Lower lobe of right lung (tissue), 2 donors: ENCODE data around the gene ATP6V1G2. TPM values are rescaled to one million over a fixed set of nuclear protein-coding genes. Genes with fewer than 3 reads are reported as not detected.

Source experiments
- ATAC-seq, 2 donors: fragments of 200-7000 bp; cut with Tn5 transposase; one replicate each; pipeline ENCODE4 v1.9.1; 2020 to 2022; ENCODE audit warnings: mild to moderate bottlenecking in 2 of 2, moderate library complexity in 2 of 2
- DNase-seq: peaks from one replicate; pipeline ENCODE4 v3.0.0-alpha.2; 2020
- H3K27ac ChIP-seq: fragments of 200-600 bp; one replicate; pipeline ENCODE4 v1.8.0; 2022
- H3K27me3 ChIP-seq: fragments of 200-600 bp; one replicate; pipeline ENCODE4 v1.8.0; 2022; ENCODE audit warnings: low read depth
- H3K36me3 ChIP-seq: fragments of 200-600 bp; one replicate; pipeline ENCODE4 v1.8.0; 2022; ENCODE audit warnings: mild to moderate bottlenecking
- H3K4me1 ChIP-seq: fragments of 200-600 bp; one replicate; pipeline ENCODE4 v1.8.0; 2022
- H3K4me3 ChIP-seq: fragments of 200-600 bp; one replicate; pipeline ENCODE4 v1.8.0; 2022; ENCODE audit warnings: mild to moderate bottlenecking
- H3K9me3 ChIP-seq: fragments of 200-600 bp; one replicate; pipeline ENCODE4 v1.8.0; 2022
- intact Hi-C: fragments of 100-400 bp; cut with DNase I; formaldehyde crosslinking; loops from one replicate; pipeline ENCODE4 v1.11.0; 2022
- total RNA-seq: library from RNA; stranded (reverse); fragmentation: NEBNext Ultra II Directional; extraction: Animal tissue kit (Norgen Biotek cat#: 25700); gene quantifications from one replicate; pipeline ENCODE4 v1.2.1, GENCODE V29; 2021
- TF ChIP-seq, protein P1 (sequence below): fragments of 200-600 bp; IDR thresholded peaks from one replicate; pipeline ENCODE4 v1.8.0; 2022; ENCODE audit warnings: antibody characterized with exemption, mild to moderate bottlenecking
- donor health status: DM: no; HTN: yes; CAD: no; lungs with severe emphysema.

The ATP6V1G2 gene
- total RNA-seq, 1 donor from 2014 or later = 1.6 TPM

DNA sequence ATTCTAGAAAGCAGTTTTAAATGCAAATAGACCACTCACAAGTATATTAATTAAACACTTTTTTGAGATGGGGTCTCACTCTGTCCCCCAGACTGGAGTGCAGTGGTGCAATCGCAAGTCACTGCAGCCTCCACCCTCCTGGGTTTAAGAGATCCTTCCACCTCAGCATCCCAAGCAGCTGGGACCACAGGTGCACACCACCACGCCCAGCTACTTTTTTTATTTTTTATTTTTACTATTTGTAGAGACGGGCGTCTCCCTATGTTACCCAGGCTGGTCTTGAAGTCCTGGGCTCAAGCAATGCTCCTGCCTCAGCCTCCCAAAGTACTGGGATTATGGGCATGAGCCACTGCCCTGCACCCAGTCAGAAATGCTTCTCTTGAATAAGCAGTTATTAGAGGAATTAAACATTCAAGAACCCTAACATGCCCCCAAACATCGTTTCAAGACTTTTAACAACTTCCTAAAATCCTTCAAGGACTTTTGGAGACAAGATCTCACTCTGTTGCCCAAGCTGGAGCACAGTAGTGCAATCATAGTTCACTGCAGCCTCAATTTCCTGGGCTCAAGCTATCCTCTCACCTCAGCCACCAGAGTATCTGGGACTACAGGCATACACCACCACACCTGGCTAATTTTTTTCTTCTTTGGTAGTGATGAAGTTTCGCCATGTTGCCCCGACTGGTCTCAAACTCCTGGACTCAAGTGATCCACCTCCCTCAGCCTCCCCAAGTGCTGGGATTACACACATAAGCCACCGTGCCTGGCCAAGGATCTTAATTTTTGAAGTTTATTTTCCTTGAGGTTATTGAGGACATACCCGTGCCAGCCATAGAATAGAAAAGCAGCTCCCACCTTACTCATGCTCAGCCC is 14.4 kb downstream of the ATP6V1G2 start:
- ATAC-seq (no peak), DNase-seq (no peak)
- H3K4me1 ChIP-seq = no peaks in the 10 kb centered on the region
- H3K4me3 ChIP-seq = no peak overlapping the region
- H3K27ac ChIP-seq = no peak overlapping the region
- no peaks in the 10 kb centered on the region for H3K27me3 ChIP-seq
- intact Hi-C loops = no loop called here
- H3K9me3 ChIP-seq = no peaks in the 10 kb centered on the region
- peaks cover 77% of the 10 kb centered on the region for H3K36me3 ChIP-seq
- TF ChIP-seq, protein P1, sequence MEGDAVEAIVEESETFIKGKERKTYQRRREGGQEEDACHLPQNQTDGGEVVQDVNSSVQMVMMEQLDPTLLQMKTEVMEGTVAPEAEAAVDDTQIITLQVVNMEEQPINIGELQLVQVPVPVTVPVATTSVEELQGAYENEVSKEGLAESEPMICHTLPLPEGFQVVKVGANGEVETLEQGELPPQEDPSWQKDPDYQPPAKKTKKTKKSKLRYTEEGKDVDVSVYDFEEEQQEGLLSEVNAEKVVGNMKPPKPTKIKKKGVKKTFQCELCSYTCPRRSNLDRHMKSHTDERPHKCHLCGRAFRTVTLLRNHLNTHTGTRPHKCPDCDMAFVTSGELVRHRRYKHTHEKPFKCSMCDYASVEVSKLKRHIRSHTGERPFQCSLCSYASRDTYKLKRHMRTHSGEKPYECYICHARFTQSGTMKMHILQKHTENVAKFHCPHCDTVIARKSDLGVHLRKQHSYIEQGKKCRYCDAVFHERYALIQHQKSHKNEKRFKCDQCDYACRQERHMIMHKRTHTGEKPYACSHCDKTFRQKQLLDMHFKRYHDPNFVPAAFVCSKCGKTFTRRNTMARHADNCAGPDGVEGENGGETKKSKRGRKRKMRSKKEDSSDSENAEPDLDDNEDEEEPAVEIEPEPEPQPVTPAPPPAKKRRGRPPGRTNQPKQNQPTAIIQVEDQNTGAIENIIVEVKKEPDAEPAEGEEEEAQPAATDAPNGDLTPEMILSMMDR = no peak

DNA sequence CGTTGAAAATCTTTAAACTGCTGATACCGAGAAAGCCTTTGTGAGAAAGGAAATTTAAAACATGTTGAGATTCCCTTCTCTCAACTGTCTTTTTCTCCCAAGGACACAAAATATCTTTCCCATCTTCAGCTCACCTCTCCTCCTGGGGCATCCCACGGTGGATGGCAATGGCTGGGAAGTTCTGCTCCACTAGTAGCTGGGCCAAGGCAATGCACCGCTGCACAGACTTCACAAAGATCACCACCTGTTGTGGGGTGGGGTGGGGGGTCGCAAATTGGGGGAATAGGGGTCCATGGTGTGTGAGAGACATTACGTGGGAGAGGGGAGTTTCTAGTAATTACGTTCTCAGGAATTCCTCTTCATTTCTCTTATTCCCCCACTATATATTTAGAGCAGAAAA is 15.2 kb downstream of the ATP6V1G2 start:
- H3K27me3 ChIP-seq = no peaks in the 10 kb centered on the region
- no peaks in the 10 kb centered on the region for H3K4me1 ChIP-seq
- TF ChIP-seq, protein P1 = no peak
- H3K36me3 ChIP-seq = peaks cover 68% of the 10 kb centered on the region
- intact Hi-C loops = no loop called here
- ATAC-seq (no peak), DNase-seq (no peak)
- H3K27ac ChIP-seq = no peak overlapping the region
- no peaks in the 10 kb centered on the region for H3K9me3 ChIP-seq
- H3K4me3 ChIP-seq = no peak overlapping the region

DNA sequence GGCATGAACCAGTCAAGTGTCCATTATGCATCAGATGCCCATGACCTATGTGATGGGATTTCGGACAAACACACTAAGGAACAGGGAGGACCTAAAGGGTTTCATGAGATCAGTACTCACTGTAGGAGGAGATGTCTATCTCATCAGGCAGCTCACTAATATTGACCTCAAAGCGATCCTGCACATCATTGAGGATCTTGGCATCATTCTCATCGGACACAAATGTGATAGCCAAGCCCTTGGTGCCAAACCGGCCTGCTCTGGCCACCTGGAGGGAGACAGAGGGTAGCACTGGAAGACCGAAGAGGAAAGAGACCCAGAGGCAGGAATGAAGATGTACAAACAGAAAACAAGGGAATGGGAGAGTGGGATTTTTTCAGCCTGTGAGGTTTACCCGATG is 15.7 kb downstream of the ATP6V1G2 start:
- no peaks in the 10 kb centered on the region for H3K4me1 ChIP-seq
- TF ChIP-seq, protein P1 = no peak
- H3K4me3 ChIP-seq = no peak overlapping the region

DNA sequence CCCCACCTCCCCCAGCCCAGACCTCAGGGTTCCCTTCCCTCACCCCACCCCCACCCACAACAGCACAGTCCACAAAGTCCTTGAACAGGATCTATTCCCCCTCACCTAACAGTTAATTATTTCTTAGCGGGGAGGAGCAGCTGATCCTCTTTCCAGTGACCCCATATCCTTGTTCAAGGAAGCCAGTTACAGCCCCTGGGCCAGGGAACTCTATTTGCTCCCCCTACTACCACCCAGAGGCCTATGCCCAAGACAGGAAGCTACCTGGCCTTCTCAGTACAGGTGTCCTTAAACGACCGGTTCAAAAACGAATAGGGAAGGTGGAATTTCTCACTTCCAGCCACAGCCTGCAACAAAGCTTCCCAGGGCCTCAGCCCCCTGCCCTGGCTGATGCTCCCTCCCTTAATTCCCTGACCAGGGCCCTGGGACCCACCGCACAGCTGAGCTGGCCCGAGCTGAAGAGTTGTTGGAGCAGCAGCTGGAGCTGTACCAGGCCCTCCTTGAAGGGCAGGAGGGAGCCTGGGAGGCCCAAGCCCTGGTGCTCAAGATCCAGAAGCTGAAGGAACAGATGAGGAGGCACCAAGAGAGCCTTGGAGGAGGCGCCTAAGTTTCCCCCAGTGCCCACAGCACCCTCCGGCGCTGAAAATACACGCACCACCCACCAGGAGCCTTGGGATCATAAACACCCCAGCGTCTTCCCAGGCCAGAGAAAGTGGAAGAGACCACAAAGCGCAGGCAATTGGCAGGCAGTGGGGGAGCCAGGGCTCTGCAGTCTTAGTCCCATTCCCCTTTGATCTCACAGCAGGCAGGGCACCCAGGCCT is 16.9 kb downstream of the ATP6V1G2 start:
- H3K4me3 ChIP-seq = no peak overlapping the region
- no peaks in the 10 kb centered on the region for H3K27me3 ChIP-seq
- no peaks in the 10 kb centered on the region for H3K4me1 ChIP-seq
- no peaks in the 10 kb centered on the region for H3K9me3 ChIP-seq
- no peak overlapping the region for H3K27ac ChIP-seq
- TF ChIP-seq, protein P1 = no peak
- peaks cover 52% of the 10 kb centered on the region for H3K36me3 ChIP-seq
- ATAC-seq = no peak
- intact Hi-C loops = no loop called here
- DNase-seq = no peak

More for the DNA sequence above, 15.7 kb downstream of the ATP6V1G2 start:
- H3K36me3 ChIP-seq = peaks cover 63% of the 10 kb centered on the region
- H3K9me3 ChIP-seq = no peaks in the 10 kb centered on the region
- intact Hi-C loops = no loop called here
- DNase-seq (no peak), ATAC-seq (no peak)
- H3K27ac ChIP-seq = no peak overlapping the region
- H3K27me3 ChIP-seq = no peaks in the 10 kb centered on the region

DNA sequence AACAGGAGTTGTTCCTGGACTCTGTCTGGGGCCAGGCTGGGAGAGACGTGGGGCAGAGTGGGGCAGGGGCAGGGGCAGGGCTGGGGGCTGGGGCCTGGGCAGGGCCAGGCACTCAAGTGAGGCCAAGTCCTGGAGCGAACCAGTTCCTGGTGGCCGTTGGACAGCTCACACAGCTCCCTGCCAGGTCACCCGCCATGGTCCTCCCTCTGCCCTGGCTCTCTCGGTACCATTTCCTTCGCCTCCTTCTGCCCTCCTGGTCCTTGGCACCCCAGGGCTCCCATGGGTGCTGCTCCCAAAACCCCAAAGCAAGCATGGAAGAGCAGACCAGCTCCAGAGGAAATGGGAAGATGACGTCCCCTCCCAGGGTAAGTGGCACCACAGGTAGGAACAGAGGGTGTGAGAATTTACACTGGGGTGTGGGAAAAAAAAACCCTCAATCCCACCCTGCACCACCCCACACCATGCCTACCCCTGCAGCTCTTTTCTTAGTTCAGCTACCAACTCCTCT is 17.5 kb downstream of the ATP6V1G2 start, which contains the start of gene MCCD1:
Gene MCCD1 (plus strand): TSS at position 142 of the 508 bp plus-strand sequence. CDS start 53 bp downstream, at position 195.
- ATAC-seq (peak; percentile 18 to 33), DNase-seq (no peak)
- Histone ChIP-seq H3K36me3 (peaks cover 45% of the 10 kb centered on the region), H3K27me3 (no peaks in the 10 kb centered on the region), H3K27ac (no peak within 1 kb of the TSS), H3K4me1 (no peaks in the 10 kb centered on the region), H3K9me3 (no peaks in the 10 kb centered on the region), H3K4me3 (no peak within 1 kb of the TSS)
- intact Hi-C loops = no loop called here
- TF ChIP-seq, protein P1 = no peak
